Left ventricle myocardium inferior (tissue), 1 donor: ENCODE measurements around the gene BTBD16. TPM values are rescaled to one million over a fixed set of nuclear protein-coding genes. Genes with fewer than 3 reads are reported as not detected.

Experiments used
- DNase-seq: peaks from one replicate; pipeline ENCODE4 v3.0.0-alpha.2; 2020
- H3K27ac ChIP-seq: fragments of 200-600 bp; replicated peaks from 2 replicates; pipeline ENCODE4 v1.8.0; 2021
- H3K27me3 ChIP-seq: fragments of 200-600 bp; 2 replicates; pipeline ENCODE4 v1.8.0; 2021; ENCODE audit warnings: low read depth
- H3K36me3 ChIP-seq: fragments of 200-600 bp; 2 replicates; pipeline ENCODE4 v1.8.0; 2021
- H3K4me1 ChIP-seq: fragments of 200-600 bp; 2 replicates; pipeline ENCODE4 v1.8.0; 2021
- H3K4me3 ChIP-seq: fragments of 200-600 bp; 2 replicates; pipeline ENCODE4 v1.8.0; 2021; ENCODE audit warnings: mild to moderate bottlenecking, moderate library complexity
- H3K9me3 ChIP-seq: fragments of 200-600 bp; replicated peaks from 2 replicates; pipeline ENCODE4 v1.8.0; 2021
- intact Hi-C: fragments of 100-400 bp; cut with micrococcal nuclease; formaldehyde crosslinking; loops from one replicate; pipeline ENCODE4 v1.11.0; 2022
- total RNA-seq: library from RNA; stranded (reverse); fragmentation: NEBNext Ultra II Directional; extraction: Animal tissue kit (Norgen Biotek cat#: 25700); gene quantifications from one replicate; pipeline ENCODE4 v1.2.1, GENCODE V29; 2021
- TF ChIP-seq, protein P1 (sequence below): fragments of 200-600 bp; IDR thresholded peaks from 2 replicates; pipeline ENCODE4 v1.8.0; 2021; ENCODE audit warnings: antibody characterized with exemption, mild to moderate bottlenecking, borderline replicate concordance
- donor health status: DM: no; HTN: yes; CAD: no; lungs with severe emphysema.

BTBD16 gene
- total RNA-seq, 1 donor from 2014 or later: not detected

DNA sequence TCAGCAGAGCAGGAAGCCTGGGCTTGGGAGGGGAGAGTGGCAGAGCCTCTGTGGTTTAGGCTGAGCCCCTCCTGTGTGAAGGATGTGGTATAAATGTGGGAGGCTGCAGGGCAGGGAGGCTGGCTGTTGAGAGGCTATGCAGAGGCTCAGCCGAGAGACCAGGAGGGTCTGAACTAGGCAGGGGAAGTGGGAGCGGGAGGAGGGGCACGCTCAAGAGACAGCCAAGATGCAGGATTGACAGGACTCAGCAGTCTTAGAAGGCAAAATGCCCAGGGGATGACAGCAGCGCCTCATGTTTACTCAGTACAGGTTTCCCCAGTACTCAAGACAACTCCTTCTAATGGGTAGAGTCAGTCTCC is 24.3 kb downstream of the BTBD16 start:
- TF ChIP-seq, protein P1, sequence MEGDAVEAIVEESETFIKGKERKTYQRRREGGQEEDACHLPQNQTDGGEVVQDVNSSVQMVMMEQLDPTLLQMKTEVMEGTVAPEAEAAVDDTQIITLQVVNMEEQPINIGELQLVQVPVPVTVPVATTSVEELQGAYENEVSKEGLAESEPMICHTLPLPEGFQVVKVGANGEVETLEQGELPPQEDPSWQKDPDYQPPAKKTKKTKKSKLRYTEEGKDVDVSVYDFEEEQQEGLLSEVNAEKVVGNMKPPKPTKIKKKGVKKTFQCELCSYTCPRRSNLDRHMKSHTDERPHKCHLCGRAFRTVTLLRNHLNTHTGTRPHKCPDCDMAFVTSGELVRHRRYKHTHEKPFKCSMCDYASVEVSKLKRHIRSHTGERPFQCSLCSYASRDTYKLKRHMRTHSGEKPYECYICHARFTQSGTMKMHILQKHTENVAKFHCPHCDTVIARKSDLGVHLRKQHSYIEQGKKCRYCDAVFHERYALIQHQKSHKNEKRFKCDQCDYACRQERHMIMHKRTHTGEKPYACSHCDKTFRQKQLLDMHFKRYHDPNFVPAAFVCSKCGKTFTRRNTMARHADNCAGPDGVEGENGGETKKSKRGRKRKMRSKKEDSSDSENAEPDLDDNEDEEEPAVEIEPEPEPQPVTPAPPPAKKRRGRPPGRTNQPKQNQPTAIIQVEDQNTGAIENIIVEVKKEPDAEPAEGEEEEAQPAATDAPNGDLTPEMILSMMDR: no peak
- DNase-seq: no peak
- intact Hi-C loops: loop anchor here (5.0 kb wide), 1 partner anchor 272 kb away; no protein-coding TSS in a partner anchor
- H3K27me3 ChIP-seq: no peaks in the 10 kb centered on the region
- no peaks in the 10 kb centered on the region for H3K36me3 ChIP-seq
- H3K27ac ChIP-seq: no peak overlapping the region
- no peak overlapping the region for H3K4me3 ChIP-seq
- H3K9me3 ChIP-seq: no peaks in the 10 kb centered on the region
- H3K4me1 ChIP-seq: peaks cover 8% of the 10 kb centered on the region

DNA sequence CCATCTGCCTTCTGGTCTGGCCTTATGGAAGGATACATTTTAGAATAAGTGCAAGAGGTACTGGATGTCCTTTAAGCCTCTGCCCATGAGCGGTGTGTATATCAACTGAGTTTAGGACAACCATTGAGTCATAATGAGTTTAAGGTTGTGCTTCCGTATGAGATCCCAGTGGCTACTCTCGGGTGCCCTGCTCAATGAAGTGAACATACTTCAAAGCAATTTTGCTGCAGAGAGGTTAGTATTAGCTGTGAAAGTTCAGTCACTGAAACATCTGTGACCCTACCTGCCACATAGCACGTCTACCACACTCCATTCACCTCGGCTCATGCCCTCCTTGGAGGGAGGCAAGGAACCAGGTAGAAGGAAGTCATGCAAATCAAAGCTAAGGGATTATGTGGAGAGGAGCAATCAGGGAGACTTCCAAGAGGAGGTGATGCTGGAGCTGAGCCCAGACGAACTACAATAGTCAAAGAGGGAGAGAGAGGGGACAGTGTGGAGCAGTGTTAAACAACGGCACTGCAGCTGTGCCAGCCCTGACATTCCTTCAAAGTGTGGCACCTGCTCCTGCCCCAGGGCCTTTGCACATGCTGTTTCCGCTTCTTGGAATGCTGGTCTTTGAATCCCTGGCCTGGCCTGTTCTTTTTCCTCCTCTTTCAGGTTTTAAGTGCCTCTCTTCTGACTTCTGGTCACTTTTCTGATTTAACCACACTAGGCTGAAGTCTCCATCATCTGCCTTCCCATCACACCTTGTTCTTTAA is 25.4 kb downstream of the BTBD16 start:
- no peak overlapping the region for H3K27ac ChIP-seq
- H3K9me3 ChIP-seq: no peaks in the 10 kb centered on the region
- no peaks in the 10 kb centered on the region for H3K36me3 ChIP-seq
- H3K4me3 ChIP-seq: no peak overlapping the region
- DNase-seq: no peak
- TF ChIP-seq, protein P1: no peak
- peaks cover 8% of the 10 kb centered on the region for H3K4me1 ChIP-seq
- intact Hi-C loops: loop anchor here (5.0 kb wide), 1 partner anchor 271 kb away; no protein-coding TSS in a partner anchor
- no peaks in the 10 kb centered on the region for H3K27me3 ChIP-seq

DNA sequence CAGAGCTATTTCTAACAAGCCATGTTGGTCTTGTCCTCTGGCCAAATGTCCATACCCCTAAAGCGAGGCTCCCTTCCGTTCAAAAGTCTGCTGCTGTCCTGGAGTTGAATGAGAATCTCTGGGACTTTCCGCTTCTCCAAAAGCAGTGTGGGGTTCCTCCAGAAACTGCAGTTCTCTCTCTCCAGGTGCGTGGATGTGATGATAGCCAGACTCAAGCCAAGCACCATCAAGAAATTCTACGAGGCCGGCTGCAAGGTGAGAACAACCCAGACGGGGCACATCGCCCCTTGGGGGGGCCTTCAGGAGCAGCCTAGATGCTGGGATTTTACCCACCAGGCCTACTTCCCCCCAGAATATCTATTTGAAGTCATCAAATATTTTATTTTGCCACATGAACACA is 26.5 kb downstream of the BTBD16 start:
- intact Hi-C loops: loop anchor here (5.0 kb wide), 1 partner anchor 270 kb away; no protein-coding TSS in a partner anchor
- no peak overlapping the region for H3K27ac ChIP-seq
- no peaks in the 10 kb centered on the region for H3K36me3 ChIP-seq
- DNase-seq: no peak
- no peak overlapping the region for H3K4me3 ChIP-seq
- TF ChIP-seq, protein P1: no peak
- no peaks in the 10 kb centered on the region for H3K9me3 ChIP-seq
- H3K4me1 ChIP-seq: peaks cover 8% of the 10 kb centered on the region
- H3K27me3 ChIP-seq: no peaks in the 10 kb centered on the region

DNA sequence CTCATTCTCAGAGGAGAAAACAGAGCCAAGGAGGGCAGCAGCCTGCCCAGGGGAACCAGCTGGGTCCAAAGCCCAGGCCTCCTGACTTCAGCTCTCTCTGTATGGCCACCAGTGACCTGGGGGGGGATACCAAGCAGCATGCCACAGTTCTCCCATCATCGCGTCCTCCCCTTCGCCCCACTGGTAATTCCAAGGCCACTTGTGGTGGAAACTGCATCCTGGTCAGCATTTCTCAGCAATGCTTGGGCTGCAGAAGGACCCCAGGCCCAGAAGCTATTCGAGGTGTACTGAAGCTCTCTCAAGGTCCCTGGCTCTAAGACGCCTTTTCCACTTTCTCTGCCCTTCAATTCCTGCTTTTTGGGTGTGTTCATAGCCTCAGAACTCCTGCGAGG is 27.1 kb downstream of the BTBD16 start:
- Histone ChIP-seq H3K4me1 (peaks cover 8% of the 10 kb centered on the region), H3K27me3 (no peaks in the 10 kb centered on the region), H3K4me3 (no peak overlapping the region), H3K27ac (no peak overlapping the region), H3K36me3 (no peaks in the 10 kb centered on the region), H3K9me3 (no peaks in the 10 kb centered on the region)
- intact Hi-C loops: loop anchor here (2.0 to 5.0 kb wide), 3 partner anchors 45 to 269 kb away; no protein-coding TSS in a partner anchor
- DNase-seq: no peak
- TF ChIP-seq, protein P1: no peak

DNA sequence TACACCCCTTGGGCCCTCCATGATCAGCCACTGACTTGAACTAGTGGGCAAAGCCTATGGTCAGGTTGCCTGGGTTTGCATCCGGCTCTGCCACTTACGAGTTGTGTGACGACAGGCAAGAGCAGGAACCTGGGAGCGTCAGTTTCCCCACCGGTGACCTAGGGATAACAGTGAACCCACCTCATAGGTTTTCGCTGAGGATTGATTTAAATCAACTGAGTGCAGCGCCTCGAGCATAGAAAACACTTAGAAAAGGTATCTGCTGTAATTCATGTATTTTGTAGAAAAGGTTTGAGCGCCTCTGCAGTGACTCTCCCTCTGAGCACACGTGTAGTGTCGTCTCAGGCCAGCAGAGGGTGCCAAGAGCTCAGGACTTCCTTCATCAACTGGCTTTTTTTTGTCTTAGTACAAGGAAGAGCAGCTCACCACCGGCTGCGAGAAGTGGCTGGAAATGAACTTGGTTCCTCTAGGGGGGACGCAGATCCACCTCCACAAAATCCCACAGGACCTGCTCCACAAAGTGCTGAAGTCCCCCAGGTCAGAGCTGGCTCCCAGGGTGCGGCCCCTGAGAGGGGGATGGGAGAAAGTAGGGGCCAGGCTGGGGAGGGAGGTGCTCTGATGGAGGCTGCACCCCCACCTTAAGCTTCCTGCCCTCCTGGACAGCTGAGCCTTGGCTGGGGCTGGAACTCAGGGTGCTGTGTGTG is 27.7 kb downstream of the BTBD16 start:
- peak; percentile 63 for DNase-seq
- Histone ChIP-seq H3K27ac (no peak overlapping the region), H3K4me3 (peak overlapping the region; percentile 41), H3K27me3 (no peaks in the 10 kb centered on the region), H3K4me1 (peaks cover 8% of the 10 kb centered on the region), H3K36me3 (no peaks in the 10 kb centered on the region), H3K9me3 (no peaks in the 10 kb centered on the region)
- intact Hi-C loops: loop anchor here (2.0 to 5.0 kb wide), 3 partner anchors 44 to 269 kb away; no protein-coding TSS in a partner anchor
- TF ChIP-seq, protein P1: peak; percentile 93
